H1 (cell line): ENCODE measurements around the gene POLD1. TPM values are rescaled to one million over a fixed set of nuclear protein-coding genes. Genes with fewer than 3 reads are reported as not detected.

Source experiments
- HDAC6 ChIP-seq: IDR thresholded peaks from one replicate; pipeline ENCODE4 v1.7.1; 2012; ENCODE audit warnings: low read depth, mild to moderate bottlenecking, inconsistent platforms, low read length, moderate library complexity
- POU5F1 ChIP-seq: IDR thresholded peaks from 2 replicates; pipeline ENCODE4 v1.6.1; 2011; ENCODE audit warnings: low read depth, mild to moderate bottlenecking, low read length, moderate library complexity
- SP2 ChIP-seq: IDR thresholded peaks from 2 replicates; pipeline ENCODE4 v1.6.1; 2012; ENCODE audit warnings: mild to moderate bottlenecking, low read length, inconsistent platforms
- SUZ12 ChIP-seq: fragments of 200-600 bp; sonication (generic); IDR thresholded peaks from 2 replicates; pipeline ENCODE4 v1.6.1; 2012; ENCODE audit warnings: mild to moderate bottlenecking, inconsistent platforms, low read length, moderate library complexity, mixed read lengths
- polyA plus RNA-seq, 7 experiments: library from polyadenylated mRNA; depleted of rRNA in 3 of 7; stranded (reverse) in 5 of 7; unstranded in 2 of 7; fragments of >200 nt in 5 of 7; fragments of 200-250 nt in 2 of 7; gene quantifications; 1 replicate in 5 of 7; 2 replicates in 1 of 7; 4 replicates in 1 of 7; pipeline versions ENCODE4 v1.2.1 to v1.2.3, GENCODE V29; 2011 to 2013; ENCODE audit warnings: missing spikeins in 2 of 7, mixed read lengths in 2 of 7
- total RNA-seq: library from RNA; stranded (reverse); fragmentation: NEBNext Ultra II Directional; extraction: Animal tissue kit (Norgen Biotek cat#: 25700); gene quantifications from 2 replicates; pipeline ENCODE4 v1.2.1, GENCODE V29; 2021
- TF ChIP-seq, protein P1 (sequence below): fragments of 300-600 bp; sonication (generic); IDR thresholded peaks from 2 replicates; pipeline ENCODE4 v1.7.1; 2012; ENCODE audit warnings: low read length, moderate library complexity, mild to moderate bottlenecking, inconsistent platforms; ENCODE audit not compliant: insufficient replicate concordance

Gene POLD1
- total and polyA plus RNA-seq, 2 of the 8 experiments (the other 6 are each of a cell fraction or from before 2014, with no cell fraction given): 141 to 142 TPM

DNA sequence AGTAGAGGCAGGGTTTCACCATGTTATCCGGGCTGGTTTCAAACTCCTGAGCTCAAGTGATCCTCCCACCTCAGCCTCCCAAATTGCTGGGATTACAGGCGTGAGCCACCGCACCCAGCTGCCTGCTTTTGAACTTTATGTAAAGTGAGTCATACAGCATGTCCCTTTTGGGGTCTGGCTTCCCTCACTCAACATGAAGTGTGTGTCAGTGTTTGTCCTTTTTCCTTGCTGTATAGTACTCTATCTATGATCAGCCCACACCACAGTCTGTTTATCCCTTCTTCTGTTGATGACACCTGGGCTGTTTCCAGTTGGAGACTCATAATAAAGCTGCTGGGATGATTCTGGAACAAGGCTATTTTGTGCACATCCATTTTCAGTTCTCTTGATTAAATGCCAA is 36.7 kb downstream of the POLD1 start (continued):
- TF ChIP-seq, protein P1, sequence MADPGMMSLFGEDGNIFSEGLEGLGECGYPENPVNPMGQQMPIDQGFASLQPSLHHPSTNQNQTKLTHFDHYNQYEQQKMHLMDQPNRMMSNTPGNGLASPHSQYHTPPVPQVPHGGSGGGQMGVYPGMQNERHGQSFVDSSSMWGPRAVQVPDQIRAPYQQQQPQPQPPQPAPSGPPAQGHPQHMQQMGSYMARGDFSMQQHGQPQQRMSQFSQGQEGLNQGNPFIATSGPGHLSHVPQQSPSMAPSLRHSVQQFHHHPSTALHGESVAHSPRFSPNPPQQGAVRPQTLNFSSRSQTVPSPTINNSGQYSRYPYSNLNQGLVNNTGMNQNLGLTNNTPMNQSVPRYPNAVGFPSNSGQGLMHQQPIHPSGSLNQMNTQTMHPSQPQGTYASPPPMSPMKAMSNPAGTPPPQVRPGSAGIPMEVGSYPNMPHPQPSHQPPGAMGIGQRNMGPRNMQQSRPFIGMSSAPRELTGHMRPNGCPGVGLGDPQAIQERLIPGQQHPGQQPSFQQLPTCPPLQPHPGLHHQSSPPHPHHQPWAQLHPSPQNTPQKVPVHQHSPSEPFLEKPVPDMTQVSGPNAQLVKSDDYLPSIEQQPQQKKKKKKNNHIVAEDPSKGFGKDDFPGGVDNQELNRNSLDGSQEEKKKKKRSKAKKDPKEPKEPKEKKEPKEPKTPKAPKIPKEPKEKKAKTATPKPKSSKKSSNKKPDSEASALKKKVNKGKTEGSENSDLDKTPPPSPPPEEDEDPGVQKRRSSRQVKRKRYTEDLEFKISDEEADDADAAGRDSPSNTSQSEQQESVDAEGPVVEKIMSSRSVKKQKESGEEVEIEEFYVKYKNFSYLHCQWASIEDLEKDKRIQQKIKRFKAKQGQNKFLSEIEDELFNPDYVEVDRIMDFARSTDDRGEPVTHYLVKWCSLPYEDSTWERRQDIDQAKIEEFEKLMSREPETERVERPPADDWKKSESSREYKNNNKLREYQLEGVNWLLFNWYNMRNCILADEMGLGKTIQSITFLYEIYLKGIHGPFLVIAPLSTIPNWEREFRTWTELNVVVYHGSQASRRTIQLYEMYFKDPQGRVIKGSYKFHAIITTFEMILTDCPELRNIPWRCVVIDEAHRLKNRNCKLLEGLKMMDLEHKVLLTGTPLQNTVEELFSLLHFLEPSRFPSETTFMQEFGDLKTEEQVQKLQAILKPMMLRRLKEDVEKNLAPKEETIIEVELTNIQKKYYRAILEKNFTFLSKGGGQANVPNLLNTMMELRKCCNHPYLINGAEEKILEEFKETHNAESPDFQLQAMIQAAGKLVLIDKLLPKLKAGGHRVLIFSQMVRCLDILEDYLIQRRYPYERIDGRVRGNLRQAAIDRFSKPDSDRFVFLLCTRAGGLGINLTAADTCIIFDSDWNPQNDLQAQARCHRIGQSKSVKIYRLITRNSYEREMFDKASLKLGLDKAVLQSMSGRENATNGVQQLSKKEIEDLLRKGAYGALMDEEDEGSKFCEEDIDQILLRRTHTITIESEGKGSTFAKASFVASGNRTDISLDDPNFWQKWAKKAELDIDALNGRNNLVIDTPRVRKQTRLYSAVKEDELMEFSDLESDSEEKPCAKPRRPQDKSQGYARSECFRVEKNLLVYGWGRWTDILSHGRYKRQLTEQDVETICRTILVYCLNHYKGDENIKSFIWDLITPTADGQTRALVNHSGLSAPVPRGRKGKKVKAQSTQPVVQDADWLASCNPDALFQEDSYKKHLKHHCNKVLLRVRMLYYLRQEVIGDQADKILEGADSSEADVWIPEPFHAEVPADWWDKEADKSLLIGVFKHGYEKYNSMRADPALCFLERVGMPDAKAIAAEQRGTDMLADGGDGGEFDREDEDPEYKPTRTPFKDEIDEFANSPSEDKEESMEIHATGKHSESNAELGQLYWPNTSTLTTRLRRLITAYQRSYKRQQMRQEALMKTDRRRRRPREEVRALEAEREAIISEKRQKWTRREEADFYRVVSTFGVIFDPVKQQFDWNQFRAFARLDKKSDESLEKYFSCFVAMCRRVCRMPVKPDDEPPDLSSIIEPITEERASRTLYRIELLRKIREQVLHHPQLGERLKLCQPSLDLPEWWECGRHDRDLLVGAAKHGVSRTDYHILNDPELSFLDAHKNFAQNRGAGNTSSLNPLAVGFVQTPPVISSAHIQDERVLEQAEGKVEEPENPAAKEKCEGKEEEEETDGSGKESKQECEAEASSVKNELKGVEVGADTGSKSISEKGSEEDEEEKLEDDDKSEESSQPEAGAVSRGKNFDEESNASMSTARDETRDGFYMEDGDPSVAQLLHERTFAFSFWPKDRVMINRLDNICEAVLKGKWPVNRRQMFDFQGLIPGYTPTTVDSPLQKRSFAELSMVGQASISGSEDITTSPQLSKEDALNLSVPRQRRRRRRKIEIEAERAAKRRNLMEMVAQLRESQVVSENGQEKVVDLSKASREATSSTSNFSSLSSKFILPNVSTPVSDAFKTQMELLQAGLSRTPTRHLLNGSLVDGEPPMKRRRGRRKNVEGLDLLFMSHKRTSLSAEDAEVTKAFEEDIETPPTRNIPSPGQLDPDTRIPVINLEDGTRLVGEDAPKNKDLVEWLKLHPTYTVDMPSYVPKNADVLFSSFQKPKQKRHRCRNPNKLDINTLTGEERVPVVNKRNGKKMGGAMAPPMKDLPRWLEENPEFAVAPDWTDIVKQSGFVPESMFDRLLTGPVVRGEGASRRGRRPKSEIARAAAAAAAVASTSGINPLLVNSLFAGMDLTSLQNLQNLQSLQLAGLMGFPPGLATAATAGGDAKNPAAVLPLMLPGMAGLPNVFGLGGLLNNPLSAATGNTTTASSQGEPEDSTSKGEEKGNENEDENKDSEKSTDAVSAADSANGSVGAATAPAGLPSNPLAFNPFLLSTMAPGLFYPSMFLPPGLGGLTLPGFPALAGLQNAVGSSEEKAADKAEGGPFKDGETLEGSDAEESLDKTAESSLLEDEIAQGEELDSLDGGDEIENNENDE: no peak
- no peak for TF ChIP-seq SP2
- TF ChIP-seq POU5F1: no peak
- no peak for TF ChIP-seq SUZ12
- no peak for TF ChIP-seq HDAC6
- TF ChIP-seq, all 59 proteins: peak for 0
